ENCODE results near the gene BICD1.
"Not testable (repeated sequence)": the region's sequence is repeated elsewhere in the genome, so short reads cannot be mapped to it uniquely, and the experiment has no call there.

Gene BICD1

GRCh38 chr12:32272465-32272864 is 165.8 kb downstream of the BICD1 start:
- H3K27ac ChIP-seq (ENCODE audit: low read depth, low read length): no peak overlapping the region
- no peak overlapping the region for H3K4me3 ChIP-seq (ENCODE audit: low read depth in 1 of 2, low read length in 2 of 2)
- H3K36me3 ChIP-seq (ENCODE audit: insufficient read depth, low read length): no peaks in the 10 kb centered on the region

GRCh38 chr12:32273063-32273522 is 166.4 kb downstream of the BICD1 start:
- no peaks in the 10 kb centered on the region for H3K36me3 ChIP-seq (ENCODE audit: insufficient read depth, low read length)
- H3K4me3 ChIP-seq (ENCODE audit: low read depth in 1 of 2, low read length in 2 of 2): no peak overlapping the region
- no peak overlapping the region for H3K27ac ChIP-seq (ENCODE audit: low read depth, low read length)
- peaks cover 21% of the 10 kb centered on the region for H3K4me1 ChIP-seq (ENCODE audit: insufficient read depth, low read length)
- no peaks in the 10 kb centered on the region for H3K9me3 ChIP-seq (ENCODE audit: low read length)
- no peaks in the 10 kb centered on the region for H3K27me3 ChIP-seq (ENCODE audit: control insufficient read depth in 1 of 2, insufficient read depth in 2 of 2, low read length in 2 of 2)
- H3K9ac ChIP-seq (ENCODE audit: low read length): no peak overlapping the region

More at GRCh38 chr12:32272465-32272864, 165.8 kb downstream of the BICD1 start:
- H3K9ac ChIP-seq (ENCODE audit: low read length): no peak overlapping the region
- peaks cover 21% of the 10 kb centered on the region for H3K4me1 ChIP-seq (ENCODE audit: insufficient read depth, low read length)
- H3K27me3 ChIP-seq (ENCODE audit: control insufficient read depth in 1 of 2, insufficient read depth in 2 of 2, low read length in 2 of 2): no peaks in the 10 kb centered on the region
- no peaks in the 10 kb centered on the region for H3K9me3 ChIP-seq (ENCODE audit: low read length)

GRCh38 chr12:32273712-32274111 is 167.1 kb downstream of the BICD1 start:
- H3K36me3 ChIP-seq (ENCODE audit: insufficient read depth, low read length): no peaks in the 10 kb centered on the region
- no peak overlapping the region for H3K9ac ChIP-seq (ENCODE audit: low read length)
- H3K4me3 ChIP-seq (ENCODE audit: low read depth in 1 of 2, low read length in 2 of 2): no peak overlapping the region
- peaks cover 21% of the 10 kb centered on the region for H3K4me1 ChIP-seq (ENCODE audit: insufficient read depth, low read length)
- H3K9me3 ChIP-seq (ENCODE audit: low read length): no peaks in the 10 kb centered on the region
- H3K27me3 ChIP-seq (ENCODE audit: control insufficient read depth in 1 of 2, insufficient read depth in 2 of 2, low read length in 2 of 2): no peaks in the 10 kb centered on the region
- no peak overlapping the region for H3K27ac ChIP-seq (ENCODE audit: low read depth, low read length)

GRCh38 chr12:32274665-32275064 is 168.0 kb downstream of the BICD1 start:
- Histone ChIP-seq H3K9me3 (ENCODE audit: low read length) (no peaks in the 10 kb centered on the region), H3K27me3 (ENCODE audit: control insufficient read depth in 1 of 2, insufficient read depth in 2 of 2, low read length in 2 of 2) (no peaks in the 10 kb centered on the region), H3K27ac (ENCODE audit: low read depth, low read length) (no peak overlapping the region), H3K4me3 (ENCODE audit: low read depth in 1 of 2, low read length in 2 of 2) (no peak overlapping the region), H3K4me1 (ENCODE audit: insufficient read depth, low read length) (peaks cover 21% of the 10 kb centered on the region), H3K36me3 (ENCODE audit: insufficient read depth, low read length) (no peaks in the 10 kb centered on the region), H3K9ac (ENCODE audit: low read length) (no peak overlapping the region)

- H3K27me3 ChIP-seq (ENCODE audit: control insufficient read depth in 1 of 2, insufficient read depth in 2 of 2, low read length in 2 of 2): not testable (repeated sequence)
- peaks cover 21% of the 10 kb centered on the region for H3K4me1 ChIP-seq (ENCODE audit: insufficient read depth, low read length)
Measured at GRCh38 chr12:32275520-32275919, 168.9 kb downstream of the BICD1 start.

GRCh38 chr12:32277774-32278173 is 171.1 kb downstream of the BICD1 start:
- Histone ChIP-seq H3K4me1 (ENCODE audit: insufficient read depth, low read length) (peaks cover 5% of the 10 kb centered on the region), H3K36me3 (ENCODE audit: insufficient read depth, low read length) (no peaks in the 10 kb centered on the region), H3K27me3 (ENCODE audit: control insufficient read depth in 1 of 2, insufficient read depth in 2 of 2, low read length in 2 of 2) (no peaks in the 10 kb centered on the region), H3K9me3 (ENCODE audit: low read length) (no peaks in the 10 kb centered on the region), H3K9ac (ENCODE audit: low read length) (no peak overlapping the region), H3K27ac (ENCODE audit: low read depth, low read length) (no peak overlapping the region), H3K4me3 (ENCODE audit: low read depth in 1 of 2, low read length in 2 of 2) (no peak overlapping the region)

More at GRCh38 chr12:32275520-32275919, 168.9 kb downstream of the BICD1 start:
- H3K9me3 ChIP-seq (ENCODE audit: low read length); H3K9ac ChIP-seq (ENCODE audit: low read length); H3K4me3 ChIP-seq (ENCODE audit: low read depth in 1 of 2, low read length in 2 of 2); H3K36me3 ChIP-seq (ENCODE audit: insufficient read depth, low read length); H3K27ac ChIP-seq (ENCODE audit: low read depth, low read length): not testable (repeated sequence)

GRCh38 chr12:32281098-32281497 is 174.5 kb downstream of the BICD1 start:
- Histone ChIP-seq H3K4me3 (ENCODE audit: low read depth in 1 of 2, low read length in 2 of 2) (no peak overlapping the region), H3K9me3 (ENCODE audit: low read length) (no peaks in the 10 kb centered on the region), H3K36me3 (ENCODE audit: insufficient read depth, low read length) (no peaks in the 10 kb centered on the region), H3K4me1 (ENCODE audit: insufficient read depth, low read length) (no peaks in the 10 kb centered on the region), H3K9ac (ENCODE audit: low read length) (no peak overlapping the region), H3K27me3 (ENCODE audit: control insufficient read depth in 1 of 2, insufficient read depth in 2 of 2, low read length in 2 of 2) (no peaks in the 10 kb centered on the region), H3K27ac (ENCODE audit: low read depth, low read length) (no peak overlapping the region)

- no peaks in the 10 kb centered on the region for H3K36me3 ChIP-seq (ENCODE audit: insufficient read depth, low read length)
- no peak overlapping the region for H3K27ac ChIP-seq (ENCODE audit: low read depth, low read length)
- H3K27me3 ChIP-seq (ENCODE audit: control insufficient read depth in 1 of 2, insufficient read depth in 2 of 2, low read length in 2 of 2): no peaks in the 10 kb centered on the region
- H3K9me3 ChIP-seq (ENCODE audit: low read length): no peaks in the 10 kb centered on the region
- no peaks in the 10 kb centered on the region for H3K4me1 ChIP-seq (ENCODE audit: insufficient read depth, low read length)
- H3K9ac ChIP-seq (ENCODE audit: low read length): no peak overlapping the region
- H3K4me3 ChIP-seq (ENCODE audit: low read depth in 1 of 2, low read length in 2 of 2): no peak overlapping the region
Measured at GRCh38 chr12:32284561-32284960, 177.9 kb downstream of the BICD1 start.

GRCh38 chr12:32285021-32285420 is 178.4 kb downstream of the BICD1 start:
- Histone ChIP-seq H3K36me3 (ENCODE audit: insufficient read depth, low read length) (no peaks in the 10 kb centered on the region), H3K27ac (ENCODE audit: low read depth, low read length) (no peak overlapping the region), H3K4me3 (ENCODE audit: low read depth in 1 of 2, low read length in 2 of 2) (no peak overlapping the region), H3K4me1 (ENCODE audit: insufficient read depth, low read length) (no peaks in the 10 kb centered on the region), H3K9ac (ENCODE audit: low read length) (no peak overlapping the region), H3K9me3 (ENCODE audit: low read length) (no peaks in the 10 kb centered on the region), H3K27me3 (ENCODE audit: control insufficient read depth in 1 of 2, insufficient read depth in 2 of 2, low read length in 2 of 2) (no peaks in the 10 kb centered on the region)

GRCh38 chr12:32285489-32285888 is 178.8 kb downstream of the BICD1 start:
- Histone ChIP-seq H3K4me3 (ENCODE audit: low read depth in 1 of 2, low read length in 2 of 2) (no peak overlapping the region), H3K27me3 (ENCODE audit: control insufficient read depth in 1 of 2, insufficient read depth in 2 of 2, low read length in 2 of 2) (no peaks in the 10 kb centered on the region), H3K27ac (ENCODE audit: low read depth, low read length) (no peak overlapping the region), H3K4me1 (ENCODE audit: insufficient read depth, low read length) (no peaks in the 10 kb centered on the region), H3K9ac (ENCODE audit: low read length) (no peak overlapping the region), H3K36me3 (ENCODE audit: insufficient read depth, low read length) (no peaks in the 10 kb centered on the region), H3K9me3 (ENCODE audit: low read length) (no peaks in the 10 kb centered on the region)

GRCh38 chr12:32290411-32290810 is 183.8 kb downstream of the BICD1 start:
- Histone ChIP-seq H3K27ac (ENCODE audit: low read depth, low read length) (no peak overlapping the region), H3K9ac (ENCODE audit: low read length) (no peak overlapping the region), H3K27me3 (ENCODE audit: control insufficient read depth in 1 of 2, insufficient read depth in 2 of 2, low read length in 2 of 2) (no peaks in the 10 kb centered on the region), H3K4me1 (ENCODE audit: insufficient read depth, low read length) (no peaks in the 10 kb centered on the region), H3K4me3 (ENCODE audit: low read depth in 1 of 2, low read length in 2 of 2) (no peak overlapping the region), H3K9me3 (ENCODE audit: low read length) (no peaks in the 10 kb centered on the region), H3K36me3 (ENCODE audit: insufficient read depth, low read length) (no peaks in the 10 kb centered on the region)

GRCh38 chr12:32292151-32292550 is 185.5 kb downstream of the BICD1 start:
- Histone ChIP-seq H3K9ac (ENCODE audit: low read length) (no peak overlapping the region), H3K4me3 (ENCODE audit: low read depth in 1 of 2, low read length in 2 of 2) (no peak overlapping the region), H3K4me1 (ENCODE audit: insufficient read depth, low read length) (no peaks in the 10 kb centered on the region), H3K27me3 (ENCODE audit: control insufficient read depth in 1 of 2, insufficient read depth in 2 of 2, low read length in 2 of 2) (no peaks in the 10 kb centered on the region), H3K9me3 (ENCODE audit: low read length) (no peaks in the 10 kb centered on the region), H3K36me3 (ENCODE audit: insufficient read depth, low read length) (no peaks in the 10 kb centered on the region), H3K27ac (ENCODE audit: low read depth, low read length) (no peak overlapping the region)
